B cell (primary cell): ENCODE measurements around the gene FAM186B. TPM values are rescaled to one million over a fixed set of nuclear protein-coding genes. Genes with fewer than 3 reads are reported as not detected.

ENCODE experiments used
- ATAC-seq: fragments of 200-7000 bp; cut with Tn5 transposase; one replicate; pipeline ENCODE4 v1.10.0; 2021; ENCODE audit warnings: low read depth, mild to moderate bottlenecking, moderate number of reproducible peaks, moderate library complexity
- CTCF ChIA-PET: fragments of 350-600 bp; sonication (Branson Sonifier 250); formaldehyde crosslinking; loops from one replicate; lab custom pipeline; 2021; ENCODE audit warnings: antibody characterized with exemption, inconsistent platforms; lab: Charles Lee
- POLR2A ChIA-PET: fragments of 350-600 bp; sonication (Branson Sonifier 250); formaldehyde crosslinking; loops from one replicate; lab custom pipeline; 2021; ENCODE audit warnings: antibody characterized with exemption; lab: Charles Lee
- DNase-seq: peaks from one replicate; pipeline ENCODE4 v3.0.0; 2013
- H2AFZ ChIP-seq: 2 replicates; pipeline ENCODE4 v1.6.1; 2012; ENCODE audit warnings: mild to moderate bottlenecking, low read depth, low read length; ENCODE audit not compliant: insufficient read depth, poor library complexity, severe bottlenecking
- H3K27ac ChIP-seq, 2 donors: 1 replicate in 1 of 2; 2 replicates in 1 of 2; pipeline ENCODE4 v1.5.1; 2012 to 2013; ENCODE audit warnings: low read length in 2 of 2, mild to moderate bottlenecking in 2 of 2, moderate library complexity in 1 of 2
- H3K27me3 ChIP-seq, 4 experiments: fragments of 200-600 bp in 1 of 4; sonication (generic) in 1 of 4; replicated peaks in 1 of 4; 1 replicate in 2 of 4; 2 replicates in 2 of 4; pipeline versions ENCODE4 v1.6.1 to v1.7.0; 2013 to 2016; ENCODE audit warnings: low read length in 3 of 4, mild to moderate bottlenecking in 2 of 4, mixed read lengths in 1 of 4, moderate library complexity in 1 of 4; ENCODE audit not compliant: insufficient read depth in 4 of 4, control insufficient read depth in 3 of 4; ENCODE audit errors: control extremely low read depth in 1 of 4
- H3K36me3 ChIP-seq, 2 experiments: replicated peaks in 1 of 2; 1 replicate in 1 of 2; 2 replicates in 1 of 2; pipeline versions ENCODE4 v1.6.1 to v1.7.1; 2013; ENCODE audit warnings: low read length in 1 of 2; ENCODE audit not compliant: insufficient read depth in 2 of 2, control insufficient read depth in 1 of 2; ENCODE audit errors: control extremely low read depth in 1 of 2, extremely low read depth in 1 of 2
- H3K4me1 ChIP-seq, 2 donors: fragments of 200-600 bp in 1 of 2; sonication (generic) in 1 of 2; 1 replicate in 1 of 2; 2 replicates in 1 of 2; pipeline versions ENCODE4 v1.5.1 to v1.6.1; 2013 to 2017; ENCODE audit warnings: low read length in 2 of 2; ENCODE audit not compliant: control insufficient read depth in 2 of 2, insufficient read depth in 2 of 2
- H3K4me2 ChIP-seq: replicated peaks from 2 replicates; pipeline ENCODE3; 2012; ENCODE audit warnings: mild to moderate bottlenecking, low read depth, low read length; ENCODE audit not compliant: poor library complexity, severe bottlenecking
- H3K4me3 ChIP-seq, 5 experiments: fragments of 200-600 bp in 1 of 5; sonication (generic) in 1 of 5; 1 replicate in 3 of 5; 2 replicates in 2 of 5; pipeline versions ENCODE4 v1.5.1 to v1.7.0; 2011 to 2016; ENCODE audit warnings: low read length in 4 of 5, mild to moderate bottlenecking in 4 of 5, low read depth in 2 of 5, control low read depth in 1 of 5, moderate library complexity in 1 of 5; ENCODE audit not compliant: insufficient read depth in 1 of 5; ENCODE audit errors: control extremely low read depth in 1 of 5, extremely low read depth in 1 of 5
- H3K79me2 ChIP-seq: fragments of 200-600 bp; sonication (generic); one replicate; pipeline ENCODE4 v1.6.0; 2016; ENCODE audit warnings: low read length; ENCODE audit not compliant: control insufficient read depth, insufficient read depth
- H3K9ac ChIP-seq: fragments of 200-600 bp; sonication (generic); 2 replicates; pipeline ENCODE4 v1.6.1; 2017; ENCODE audit warnings: mild to moderate bottlenecking, low read length, moderate library complexity
- H3K9me3 ChIP-seq, 3 donors: one replicate each; pipeline versions ENCODE4 v1.6.1 to v1.7.1; 2013; ENCODE audit warnings: low read length in 2 of 3; ENCODE audit not compliant: control insufficient read depth in 2 of 3, insufficient read depth in 1 of 3; ENCODE audit errors: control extremely low read depth in 1 of 3
- H4K20me1 ChIP-seq: 2 replicates; pipeline ENCODE4 v1.6.0; 2012; ENCODE audit warnings: mild to moderate bottlenecking, low read length; ENCODE audit not compliant: insufficient read depth, control insufficient read depth, poor library complexity, severe bottlenecking
- H3K27ac Mint-ChIP-seq: one replicate; pipeline ENCODE4 v1.8.0; 2021; ENCODE audit warnings: mixed read lengths
- H3K27me3 Mint-ChIP-seq: one replicate; pipeline ENCODE4 v1.8.0; 2021; ENCODE audit warnings: mixed read lengths
- H3K4me1 Mint-ChIP-seq: one replicate; pipeline ENCODE4 v1.8.0; 2021; ENCODE audit warnings: mixed read lengths
- H3K4me3 Mint-ChIP-seq: one replicate; pipeline ENCODE4 v1.8.0; 2021; ENCODE audit warnings: mixed read lengths
- H3K9me3 Mint-ChIP-seq: one replicate; pipeline ENCODE4 v1.8.0; 2022; ENCODE audit warnings: mixed read lengths; ENCODE audit not compliant: insufficient read depth
- EZH2 ChIP-seq: IDR thresholded peaks from 2 replicates; pipeline ENCODE4 v1.6.1; 2012; ENCODE audit warnings: borderline replicate concordance, low read depth, mild to moderate bottlenecking, moderate library complexity, low read length; ENCODE audit not compliant: insufficient read depth, poor library complexity, severe bottlenecking
- WGBS: methylation state at CpG from one replicate; pipeline ENCODE4 v1.1.5; 2013; ENCODE audit warnings: missing lambda C conversion rate; ENCODE audit not compliant: insufficient coverage; 5-methylcytosine and 5-hydroxymethylcytosine counted together
- intact Hi-C: fragments of 100-400 bp; cut with micrococcal nuclease; formaldehyde crosslinking; loops from one replicate; pipeline ENCODE4 v1.10.0; 2022
- polyA plus RNA-seq: library from polyadenylated mRNA; depleted of rRNA; stranded (reverse); fragments of >200 nt; gene quantifications from 2 replicates; pipeline ENCODE4 v1.2.3, GENCODE V29; 2012
- total RNA-seq, 2 donors: library from RNA; stranded (reverse); fragments of 120-200 nt in 1 of 2; gene quantifications; 1 replicate in 1 of 2; 2 replicates in 1 of 2; pipeline versions ENCODE4 v1.2.3 to v1.2.4, GENCODE V29; 2013 to 2022
- TF ChIP-seq, protein P1 (sequence below): fragments of 200-600 bp; IDR thresholded peaks from one replicate; pipeline ENCODE4 v1.8.0; 2022; ENCODE audit warnings: antibody characterized with exemption, mild to moderate bottlenecking

FAM186B gene
- total and polyA plus RNA-seq, 2 donors (not counting 1 experiment from before 2014, with no cell fraction given), result 0.13 to 0.47 TPM

DNA sequence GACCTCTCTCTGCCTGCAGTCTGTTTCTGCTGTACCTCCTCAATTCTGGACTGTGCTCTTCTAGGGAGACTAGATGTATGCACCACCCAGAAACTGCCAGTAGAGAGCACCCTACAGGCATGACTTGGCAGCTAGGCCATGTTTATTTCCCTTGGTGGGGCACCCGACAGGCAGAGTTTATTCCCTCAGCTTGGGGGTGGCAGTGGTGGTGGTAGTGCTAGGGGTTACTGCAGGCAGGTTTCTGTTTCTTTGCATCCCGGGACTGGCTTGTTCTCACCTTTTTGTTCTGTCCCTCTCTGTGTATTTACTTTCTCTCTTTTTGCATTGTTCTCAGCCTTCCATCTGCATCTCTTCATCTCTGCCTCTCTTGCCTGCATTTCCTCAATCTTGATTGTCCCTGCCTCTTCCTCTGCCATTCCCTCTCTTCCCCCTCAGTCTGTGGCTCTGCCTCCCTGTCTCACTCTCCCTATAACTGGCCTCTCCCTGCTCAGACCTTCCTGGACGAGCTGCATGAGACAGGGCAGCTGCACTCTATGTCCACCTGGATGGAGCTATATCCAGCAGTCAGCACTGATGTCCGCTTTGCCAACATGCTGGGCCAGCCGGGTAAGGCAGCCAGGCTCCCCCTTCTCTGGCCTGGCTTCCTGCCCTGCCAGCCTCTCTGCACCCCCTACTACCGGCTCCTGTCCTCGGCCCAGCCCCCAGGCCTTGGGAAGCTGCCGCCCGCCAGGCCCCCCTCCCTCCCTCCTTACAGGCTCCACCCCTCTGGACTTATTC is 31.7 kb upstream of the FAM186B start:
- Histone ChIP-seq H3K79me2 (no peaks in the 10 kb centered on the region), H3K4me1 (peaks cover 13 to 18% of the 10 kb centered on the region in 2 donors), H3K9me3 (no peaks in the 10 kb centered on the region), H4K20me1 (no peaks in the 10 kb centered on the region), H2AFZ (no peak overlapping the region), H3K4me2 (no peak overlapping the region), H3K27me3 (no peaks in the 10 kb centered on the region), H3K27ac (no peak overlapping the region), H3K36me3 (no peaks in the 10 kb centered on the region), H3K9ac (no peak overlapping the region), H3K4me3 (no peak overlapping the region)
- ATAC-seq (peak; percentile 92), DNase-seq (peak; percentile 67)
- no peak for TF ChIP-seq EZH2
- TF ChIP-seq, protein P1, sequence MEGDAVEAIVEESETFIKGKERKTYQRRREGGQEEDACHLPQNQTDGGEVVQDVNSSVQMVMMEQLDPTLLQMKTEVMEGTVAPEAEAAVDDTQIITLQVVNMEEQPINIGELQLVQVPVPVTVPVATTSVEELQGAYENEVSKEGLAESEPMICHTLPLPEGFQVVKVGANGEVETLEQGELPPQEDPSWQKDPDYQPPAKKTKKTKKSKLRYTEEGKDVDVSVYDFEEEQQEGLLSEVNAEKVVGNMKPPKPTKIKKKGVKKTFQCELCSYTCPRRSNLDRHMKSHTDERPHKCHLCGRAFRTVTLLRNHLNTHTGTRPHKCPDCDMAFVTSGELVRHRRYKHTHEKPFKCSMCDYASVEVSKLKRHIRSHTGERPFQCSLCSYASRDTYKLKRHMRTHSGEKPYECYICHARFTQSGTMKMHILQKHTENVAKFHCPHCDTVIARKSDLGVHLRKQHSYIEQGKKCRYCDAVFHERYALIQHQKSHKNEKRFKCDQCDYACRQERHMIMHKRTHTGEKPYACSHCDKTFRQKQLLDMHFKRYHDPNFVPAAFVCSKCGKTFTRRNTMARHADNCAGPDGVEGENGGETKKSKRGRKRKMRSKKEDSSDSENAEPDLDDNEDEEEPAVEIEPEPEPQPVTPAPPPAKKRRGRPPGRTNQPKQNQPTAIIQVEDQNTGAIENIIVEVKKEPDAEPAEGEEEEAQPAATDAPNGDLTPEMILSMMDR, result peak; percentile 77
- Mint-ChIP-seq H3K27me3 (no peaks in the 10 kb centered on the region), H3K27ac (peak overlapping the region; percentile 67), H3K9me3 (no peaks in the 10 kb centered on the region), H3K4me3 (no peak overlapping the region), H3K4me1 (peaks cover 21% of the 10 kb centered on the region)
- CTCF ChIA-PET, result interaction anchor here (1.0 to 8.5 kb wide), 23 partner anchors 9 to 279 kb away, joined by 3 to 118 read pairs (median 7); partner anchors contain the start of genes FMNL3, PRPF40B and TMBIM6
- POLR2A ChIA-PET, result interaction anchor here (0.6 to 2.0 kb wide), 2 partner anchors 14 to 264 kb away, joined by 3 to 8 read pairs; partner anchors contain the start of gene PRPF40B
- intact Hi-C loops, result loop anchor here (2.0 kb wide), 1 partner anchor 70 kb away; the partner anchor contains the start of gene FMNL3
- WGBS, result 30% methylated on average over 5 of the region's 9 CpGs

DNA sequence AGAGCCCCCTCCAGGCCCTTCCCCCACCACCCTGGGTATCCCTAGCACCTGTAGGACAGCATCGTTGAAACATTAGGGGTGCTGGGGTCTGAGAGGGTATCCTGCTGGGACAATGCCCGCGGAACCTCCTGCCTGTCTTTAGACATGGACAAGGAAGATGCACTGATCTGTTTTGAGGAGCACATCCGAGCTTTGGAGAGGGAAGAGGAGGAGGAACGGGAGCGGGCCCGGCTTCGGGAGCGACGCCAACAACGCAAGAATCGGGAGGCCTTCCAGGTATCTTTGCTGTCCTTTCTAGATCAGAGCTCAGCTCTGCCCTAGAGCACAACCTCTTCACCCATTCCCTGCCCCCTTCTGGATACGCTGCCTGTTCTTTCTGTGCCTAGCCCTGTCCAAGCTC is 31.1 kb upstream of the FAM186B start:
- no peak for DNase-seq
- CTCF ChIA-PET, result interaction anchor here (1.0 to 8.5 kb wide), 20 partner anchors 9 to 278 kb away, joined by 3 to 118 read pairs (median 8); partner anchors contain the start of genes FMNL3, PRPF40B and TMBIM6
- TF ChIP-seq, protein P1, result no peak
- no peak for TF ChIP-seq EZH2

More for the DNA sequence above, 31.1 kb upstream of the FAM186B start:
- H3K4me3 ChIP-seq, result no peak overlapping the region
- no peaks in the 10 kb centered on the region for H3K79me2 ChIP-seq
- no peak overlapping the region for H3K4me2 ChIP-seq
- no peaks in the 10 kb centered on the region for H3K27me3 ChIP-seq
- no peak overlapping the region for H3K9ac ChIP-seq
- Mint-ChIP-seq H3K9me3 (no peaks in the 10 kb centered on the region), H3K4me3 (no peak overlapping the region), H3K4me1 (peaks cover 21% of the 10 kb centered on the region), H3K27ac (peak overlapping the region; percentile 67), H3K27me3 (no peaks in the 10 kb centered on the region)
- no peak overlapping the region for H3K27ac ChIP-seq
- POLR2A ChIA-PET, result interaction anchor here (0.6 to 2.0 kb wide), 2 partner anchors 14 to 263 kb away, joined by 3 to 8 read pairs; partner anchors contain the start of gene PRPF40B
- peaks cover 13 to 18% of the 10 kb centered on the region in 2 donors for H3K4me1 ChIP-seq
- H4K20me1 ChIP-seq, result no peaks in the 10 kb centered on the region
- intact Hi-C loops, result loop anchor here (2.0 kb wide), 1 partner anchor 70 kb away; the partner anchor contains the start of gene FMNL3
- no peak for ATAC-seq
- H3K36me3 ChIP-seq, result no peaks in the 10 kb centered on the region
- no peak overlapping the region for H2AFZ ChIP-seq
- no peaks in the 10 kb centered on the region for H3K9me3 ChIP-seq
- WGBS, result 92% methylated on average over 10 of the region's 13 CpGs
